Upper lobe of left lung (tissue), 6 donors: ENCODE measurements around the gene KCP. TPM values are rescaled to one million over a fixed set of nuclear protein-coding genes. Genes with fewer than 3 reads are reported as not detected.

Experiments used
- ATAC-seq, 2 donors: fragments of 200-7000 bp; cut with Tn5 transposase; one replicate each; pipeline ENCODE4 v1.9.1; 2022; ENCODE audit warnings: mild to moderate bottlenecking in 2 of 2, moderate library complexity in 2 of 2; ENCODE audit not compliant: low FRiP score in 2 of 2
- DNase-seq, 2 donors: peaks; one replicate each; pipeline ENCODE4 v3.0.0-alpha.2; 2019 to 2020
- H3K27ac ChIP-seq, 4 donors: fragments of 200-600 bp; sonication (generic); one replicate each; pipeline ENCODE4 v1.5.1; 2016 to 2019
- H3K27me3 ChIP-seq, 4 donors: fragments of 200-600 bp; sonication (generic); one replicate each; pipeline ENCODE4 v1.5.1; 2017 to 2019
- H3K36me3 ChIP-seq, 4 donors: fragments of 200-600 bp; sonication (generic); one replicate each; pipeline ENCODE4 v1.5.1; 2016 to 2019
- H3K4me1 ChIP-seq, 4 donors: fragments of 200-600 bp; sonication (generic); one replicate each; pipeline ENCODE4 v1.5.1; 2018 to 2019
- H3K4me3 ChIP-seq, 4 donors: fragments of 200-600 bp; sonication (generic); one replicate each; pipeline ENCODE4 v1.5.1; 2017 to 2019; ENCODE audit warnings: mild to moderate bottlenecking in 2 of 4, moderate library complexity in 1 of 4
- H3K9me3 ChIP-seq, 4 donors: fragments of 200-600 bp; sonication (generic); one replicate each; pipeline ENCODE4 v1.5.1; 2018 to 2019
- EP300 ChIP-seq, 4 donors: sonication (generic); formaldehyde crosslinking; IDR thresholded peaks; one replicate each; pipeline ENCODE4 v1.5.1; 2017; ENCODE audit warnings: antibody characterized with exemption in 4 of 4, control low read depth in 2 of 4
- POLR2A ChIP-seq, 4 donors: fragments of 450-650 bp; IDR thresholded peaks; one replicate each; pipeline ENCODE4 v1.5.1; 2016 to 2017; ENCODE audit warnings: antibody characterized with exemption in 4 of 4, mild to moderate bottlenecking in 2 of 4
- POLR2AphosphoS5 ChIP-seq, 2 donors: sonication (generic); formaldehyde crosslinking; IDR thresholded peaks; one replicate each; pipeline ENCODE4 v1.5.1; 2017; ENCODE audit warnings: antibody characterized with exemption in 2 of 2
- WGBS, 2 donors: methylation state at CpG; one replicate each; pipeline ENCODE4 v1.1.5; 2017 to 2018; 5-methylcytosine and 5-hydroxymethylcytosine counted together
- total RNA-seq, 6 donors: library from RNA; depleted of rRNA in 4 of 6; stranded (reverse); fragments of >200 nt in 4 of 6; gene quantifications; one replicate each; pipeline versions ENCODE4 v1.1.0 to v1.2.1, GENCODE V29; 2016 to 2021
- TF ChIP-seq, protein P1 (sequence below), 6 experiments: fragments of 450-650 bp in 4 of 6; fragments of 200-600 bp in 2 of 6; sonication (generic) in 2 of 6; IDR thresholded peaks; one replicate each; pipeline ENCODE4 v1.5.1; 2016 to 2019; ENCODE audit warnings: antibody characterized with exemption in 6 of 6
- donor health status: DM: no; HTN: no; CAD: no; lungs with moderate emphysema.
- donor health status: DM: no; HTN: yes; CAD: no; lungs with severe emphysema.

The KCP gene
- total RNA-seq, 6 donors from 2014 or later, result 0.15 to 2.1 (median 1.1) TPM; not detected in 1

DNA sequence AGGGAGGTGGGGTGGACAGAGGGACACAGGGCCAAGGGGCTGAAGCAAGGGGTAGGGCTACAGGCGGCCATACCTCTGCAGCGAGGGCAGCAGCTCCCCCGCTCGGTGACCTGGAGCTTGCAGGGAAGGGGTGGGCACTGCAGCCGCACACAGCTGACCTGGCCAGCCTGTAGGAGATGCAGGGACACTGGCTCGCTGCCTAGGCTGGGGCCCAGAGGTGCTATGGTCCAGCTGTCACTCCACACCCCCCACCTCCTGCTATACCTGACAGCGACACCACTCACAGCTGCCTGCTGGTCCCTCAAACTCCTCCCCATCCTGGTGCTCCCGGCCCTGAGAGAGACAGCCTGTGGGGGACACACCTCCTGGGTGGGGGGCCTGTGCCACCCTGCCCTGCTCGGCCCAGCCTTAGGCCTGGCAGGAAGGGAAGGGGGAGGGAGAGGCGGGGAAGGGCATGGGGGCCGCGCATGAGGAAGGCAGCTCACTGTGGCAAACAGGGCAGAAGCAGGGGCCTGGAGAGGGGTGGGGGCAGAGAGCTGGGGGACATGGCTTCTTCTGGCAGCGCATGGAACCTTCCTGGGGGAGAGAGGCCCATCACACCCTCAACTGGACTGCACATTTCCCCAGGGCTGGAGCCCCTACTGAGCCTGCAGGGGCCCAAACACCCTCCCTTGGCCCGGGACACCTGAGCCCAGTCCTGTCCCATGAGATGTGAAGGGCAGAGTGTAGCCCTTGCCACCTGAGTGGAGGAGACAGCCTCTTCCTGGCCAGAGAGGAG lies 23.9 kb downstream of the KCP start:
- TF ChIP-seq EP300 (IDR thresholded peaks at IDR 0.05) (no peak), POLR2AphosphoS5 (IDR thresholded peaks at IDR 0.05) (no peak), POLR2A (IDR thresholded peaks at IDR 0.05) (no peak)
- TF ChIP-seq, protein P1, sequence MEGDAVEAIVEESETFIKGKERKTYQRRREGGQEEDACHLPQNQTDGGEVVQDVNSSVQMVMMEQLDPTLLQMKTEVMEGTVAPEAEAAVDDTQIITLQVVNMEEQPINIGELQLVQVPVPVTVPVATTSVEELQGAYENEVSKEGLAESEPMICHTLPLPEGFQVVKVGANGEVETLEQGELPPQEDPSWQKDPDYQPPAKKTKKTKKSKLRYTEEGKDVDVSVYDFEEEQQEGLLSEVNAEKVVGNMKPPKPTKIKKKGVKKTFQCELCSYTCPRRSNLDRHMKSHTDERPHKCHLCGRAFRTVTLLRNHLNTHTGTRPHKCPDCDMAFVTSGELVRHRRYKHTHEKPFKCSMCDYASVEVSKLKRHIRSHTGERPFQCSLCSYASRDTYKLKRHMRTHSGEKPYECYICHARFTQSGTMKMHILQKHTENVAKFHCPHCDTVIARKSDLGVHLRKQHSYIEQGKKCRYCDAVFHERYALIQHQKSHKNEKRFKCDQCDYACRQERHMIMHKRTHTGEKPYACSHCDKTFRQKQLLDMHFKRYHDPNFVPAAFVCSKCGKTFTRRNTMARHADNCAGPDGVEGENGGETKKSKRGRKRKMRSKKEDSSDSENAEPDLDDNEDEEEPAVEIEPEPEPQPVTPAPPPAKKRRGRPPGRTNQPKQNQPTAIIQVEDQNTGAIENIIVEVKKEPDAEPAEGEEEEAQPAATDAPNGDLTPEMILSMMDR (IDR thresholded peaks at IDR 0.05), result no peak
- H3K36me3 ChIP-seq, result no peaks in the 10 kb centered on the region
- DNase-seq, result peak in 1 of 2 donors; percentile 54
- ATAC-seq, result no peak
- H3K27ac ChIP-seq, result no peak overlapping the region
- H3K4me1 ChIP-seq, result peaks cover 0 to 14% (median 3%) of the 10 kb centered on the region in 4 donors
- peaks cover 0 to 10% (median 8%) of the 10 kb centered on the region in 4 donors for H3K27me3 ChIP-seq
- WGBS, 2 donors, result 41 to 57% methylated on average over 8 to 12 of the region's 14 CpGs
- no peak overlapping the region for H3K4me3 ChIP-seq
- H3K9me3 ChIP-seq, result no peaks in the 10 kb centered on the region

DNA sequence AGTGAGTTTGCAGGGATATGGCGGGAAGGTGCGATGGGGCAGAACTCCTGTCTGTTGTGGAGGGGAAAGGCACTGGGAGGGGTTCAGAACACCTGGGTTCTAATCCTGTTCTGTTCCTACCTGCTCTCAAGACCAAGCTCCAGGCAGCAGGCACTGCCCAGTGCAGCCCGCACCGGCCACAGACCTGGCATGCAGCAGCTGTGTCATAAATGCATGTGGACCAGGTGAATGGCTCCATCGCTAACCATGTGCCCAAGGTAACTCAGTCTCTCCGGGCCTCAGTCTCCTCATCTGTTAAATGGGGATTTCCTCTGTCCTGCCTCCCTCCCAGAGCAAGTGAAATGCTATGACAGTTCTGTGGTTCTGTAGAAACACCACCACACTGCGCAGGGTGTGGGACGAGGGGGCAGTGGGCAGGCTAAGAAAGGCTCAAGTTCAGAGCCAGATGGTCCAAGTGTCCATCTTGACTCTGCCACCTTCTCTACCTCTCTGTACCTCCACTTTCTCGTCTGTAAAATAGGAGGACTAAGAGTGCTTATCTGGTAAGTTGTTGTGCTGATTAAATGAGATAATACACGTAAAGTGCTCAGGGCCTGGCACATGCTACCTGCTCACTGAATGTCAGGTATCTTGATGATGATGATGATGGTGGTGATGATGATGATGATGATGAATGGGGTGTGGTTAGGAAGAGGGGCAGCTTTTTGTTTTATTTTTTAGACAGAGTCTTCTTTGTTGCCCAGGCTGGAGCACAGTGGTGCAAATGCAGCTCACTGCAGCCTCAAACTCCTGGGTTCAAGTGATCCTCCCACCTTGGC lies 24.9 kb downstream of the KCP start:
- DNase-seq (peak in 1 of 2 donors; percentile 68), ATAC-seq (no peak)
- Histone ChIP-seq H3K27ac (no peak overlapping the region), H3K27me3 (peaks cover 0 to under 1% (median 0%) of the 10 kb centered on the region in 4 donors), H3K4me1 (peaks cover 0 to 4% (median 0%) of the 10 kb centered on the region in 4 donors), H3K4me3 (no peak overlapping the region), H3K36me3 (no peaks in the 10 kb centered on the region), H3K9me3 (no peaks in the 10 kb centered on the region)
- 86 to 89% methylated on average over 10 of the region's 10 CpGs for WGBS, 2 donors
- no peak for TF ChIP-seq POLR2AphosphoS5 (IDR thresholded peaks at IDR 0.05)
- no peak for TF ChIP-seq POLR2A (IDR thresholded peaks at IDR 0.05)
- TF ChIP-seq, protein P1 (IDR thresholded peaks at IDR 0.05), result no peak
- TF ChIP-seq EP300 (IDR thresholded peaks at IDR 0.05), result no peak

DNA sequence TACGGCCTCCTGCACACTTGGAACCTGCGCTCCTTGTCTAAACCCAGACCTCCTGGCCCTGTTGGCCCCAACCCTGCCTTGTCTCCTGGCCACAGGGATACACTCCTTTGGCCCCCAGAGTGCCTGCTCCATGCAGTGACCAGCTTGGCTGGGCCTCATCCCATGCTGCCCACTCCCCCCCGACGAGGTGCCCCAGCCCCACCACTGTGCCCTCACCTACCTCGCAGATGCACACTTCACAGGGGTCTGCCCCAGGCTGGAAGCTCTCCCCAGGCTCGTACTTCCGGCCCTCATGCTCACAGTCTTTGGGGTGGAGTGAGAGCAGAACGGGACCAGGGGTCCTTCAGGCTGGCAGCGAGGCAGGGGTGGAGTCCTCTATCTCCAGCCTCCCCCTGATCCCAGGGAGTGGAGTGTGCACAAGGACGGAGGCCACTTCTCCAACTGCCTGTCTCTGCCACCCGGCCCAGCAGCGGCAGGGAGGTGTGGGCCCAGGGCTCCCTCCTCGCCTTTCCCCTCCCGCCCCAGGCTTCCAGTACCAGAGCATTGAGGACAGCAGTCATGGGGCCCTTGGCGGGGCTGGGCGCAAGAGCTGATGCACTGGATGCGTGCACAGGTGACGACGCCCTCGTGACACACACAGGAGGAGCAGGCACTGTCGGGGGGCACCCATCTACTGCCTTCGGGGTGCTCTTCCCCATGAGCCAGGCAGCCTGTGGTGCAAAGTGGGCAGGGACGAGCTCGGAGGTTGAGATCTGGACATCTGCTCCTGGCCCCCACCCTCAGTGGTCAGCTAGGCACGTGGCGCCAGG lies 25.7 kb downstream of the KCP start:
- H3K4me3 ChIP-seq, result no peak overlapping the region
- 83 to 98% methylated on average over 7 to 26 of the region's 26 CpGs for WGBS, 2 donors
- H3K9me3 ChIP-seq, result no peaks in the 10 kb centered on the region
- no peaks in the 10 kb centered on the region for H3K27me3 ChIP-seq
- TF ChIP-seq POLR2AphosphoS5 (IDR thresholded peaks at IDR 0.05), result no peak
- no peak for TF ChIP-seq EP300 (IDR thresholded peaks at IDR 0.05)
- TF ChIP-seq, protein P1 (IDR thresholded peaks at IDR 0.05), result no peak
- H3K36me3 ChIP-seq, result no peaks in the 10 kb centered on the region
- no peaks in the 10 kb centered on the region for H3K4me1 ChIP-seq
- no peak for ATAC-seq
- DNase-seq, result peak in 1 of 2 donors; percentile 62
- H3K27ac ChIP-seq, result no peak overlapping the region

DNA sequence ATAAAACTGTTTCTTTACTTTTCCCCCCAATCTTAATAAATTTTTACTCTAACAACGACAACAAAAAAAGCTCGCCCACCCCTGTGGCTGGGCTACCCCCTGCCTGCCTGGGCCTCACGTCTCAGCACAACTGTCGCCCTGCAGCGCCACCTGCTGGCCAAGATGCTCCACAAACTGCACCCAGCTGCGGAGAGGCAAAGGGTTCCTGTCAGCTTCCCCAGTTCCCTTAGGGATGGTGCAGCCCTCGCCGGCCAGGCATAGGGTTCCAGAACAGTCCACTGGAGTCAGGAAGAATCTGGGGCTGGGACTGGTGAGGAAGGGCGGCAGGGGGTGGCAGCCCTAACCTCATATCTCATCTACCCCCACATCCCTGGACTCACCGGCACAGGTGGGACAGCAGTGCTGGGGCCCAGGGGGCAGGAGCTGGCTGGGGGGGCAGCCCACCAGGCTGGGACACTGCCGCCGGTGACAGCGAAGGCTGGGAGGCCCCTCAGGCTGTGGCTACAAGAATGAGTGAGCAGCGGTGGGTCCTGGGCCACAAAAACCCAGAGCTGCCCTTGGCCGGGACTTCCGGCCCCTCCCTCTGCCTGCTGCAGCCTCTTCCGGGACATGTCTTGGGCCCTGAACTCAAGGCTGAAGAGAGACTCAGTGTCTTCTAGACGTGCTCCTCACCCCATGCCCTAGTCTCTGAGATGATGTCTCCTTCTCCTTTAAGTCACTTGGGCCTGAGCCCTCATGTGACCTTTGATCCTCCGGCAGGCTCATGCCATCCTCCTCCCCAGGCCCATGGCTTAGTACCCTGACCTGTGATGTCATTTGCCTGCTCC lies 26.7 kb downstream of the KCP start:
- Histone ChIP-seq H3K27ac (no peak overlapping the region), H3K4me1 (no peaks in the 10 kb centered on the region), H3K36me3 (no peaks in the 10 kb centered on the region), H3K27me3 (no peaks in the 10 kb centered on the region), H3K9me3 (no peaks in the 10 kb centered on the region), H3K4me3 (peak overlapping the region in 2 of 4 donors; percentile 28 to 29)
- DNase-seq, result peak; percentile 76 to 94
- ATAC-seq, result peak; percentile 65 to 80
- WGBS, 2 donors, result 42 to 53% methylated on average over 15 to 16 of the region's 19 CpGs
- TF ChIP-seq EP300 (IDR thresholded peaks at IDR 0.05), result no peak
- TF ChIP-seq, protein P1 (IDR thresholded peaks at IDR 0.05), result peak; percentile 79 to 92 (median 88)
